HG02610 (cell line): ENCODE measurements around the gene HIPK2.
A peak's percentile ranks its signal among the peaks of the same experiment; 100 is the strongest.

Experiments
- ATAC-seq: cut with Tn5 transposase; IDR thresholded peaks from one replicate; pipeline ENCODE4 v1.9.1; 2021; ENCODE audit warnings: mild to moderate bottlenecking, moderate library complexity; ENCODE audit not compliant: unreplicated experiment

HIPK2 gene

GRCh38 chr7:139718141-139718540, 59.7 kb downstream of the HIPK2 start:
- ATAC-seq: no peak

DNA sequence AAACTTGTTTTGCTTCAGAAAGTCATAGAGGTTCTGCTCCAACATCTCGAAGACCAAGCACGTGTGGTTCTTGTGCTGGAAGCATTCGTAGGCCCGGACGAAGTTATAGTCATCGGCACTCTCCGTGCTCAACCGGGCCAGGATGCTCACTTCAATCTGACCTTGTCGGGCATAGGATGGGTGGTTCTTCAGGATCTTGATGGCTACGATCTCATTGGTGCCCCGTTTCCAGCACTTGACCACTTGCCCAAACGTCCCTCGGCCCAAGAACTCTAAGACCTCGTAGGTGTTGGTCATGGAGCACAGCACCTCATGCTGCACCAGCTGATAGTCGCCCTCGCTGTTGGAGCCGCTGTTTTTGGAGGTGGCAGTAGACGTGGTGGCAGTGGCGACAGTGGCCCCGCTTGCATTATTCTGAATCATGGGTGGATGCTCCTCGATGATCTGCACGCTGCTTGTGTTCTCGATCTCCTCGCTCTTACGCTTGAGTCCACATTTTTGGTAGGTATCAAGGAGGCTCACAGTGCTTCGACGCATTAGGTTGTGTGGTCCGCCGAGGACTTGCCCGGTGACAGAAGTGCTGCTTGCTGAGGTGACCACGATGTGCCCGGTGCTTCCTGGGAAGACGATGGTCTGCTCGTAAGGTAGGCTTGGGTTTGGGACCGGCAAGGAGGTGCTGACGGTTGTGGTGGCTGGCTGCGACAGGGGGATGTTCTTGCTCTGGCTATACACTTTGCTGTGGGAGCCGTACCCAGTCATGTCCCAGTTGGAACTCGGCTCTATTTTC, 61.4 kb downstream of the HIPK2 start:
- ATAC-seq: no peak

GRCh38 chr7:139715194-139715815, 62.5 kb downstream of the HIPK2 start:
- ATAC-seq: no peak

- ATAC-seq: peak; percentile 96
Measured at GRCh38 chr7:139714163-139714901, 63.5 kb downstream of the HIPK2 start.

- no peak for ATAC-seq
Measured at GRCh38 chr7:139713526-139714162, 64.2 kb downstream of the HIPK2 start.

- ATAC-seq: no peak
Measured at GRCh38 chr7:139713061-139713460, 64.7 kb downstream of the HIPK2 start.

DNA sequence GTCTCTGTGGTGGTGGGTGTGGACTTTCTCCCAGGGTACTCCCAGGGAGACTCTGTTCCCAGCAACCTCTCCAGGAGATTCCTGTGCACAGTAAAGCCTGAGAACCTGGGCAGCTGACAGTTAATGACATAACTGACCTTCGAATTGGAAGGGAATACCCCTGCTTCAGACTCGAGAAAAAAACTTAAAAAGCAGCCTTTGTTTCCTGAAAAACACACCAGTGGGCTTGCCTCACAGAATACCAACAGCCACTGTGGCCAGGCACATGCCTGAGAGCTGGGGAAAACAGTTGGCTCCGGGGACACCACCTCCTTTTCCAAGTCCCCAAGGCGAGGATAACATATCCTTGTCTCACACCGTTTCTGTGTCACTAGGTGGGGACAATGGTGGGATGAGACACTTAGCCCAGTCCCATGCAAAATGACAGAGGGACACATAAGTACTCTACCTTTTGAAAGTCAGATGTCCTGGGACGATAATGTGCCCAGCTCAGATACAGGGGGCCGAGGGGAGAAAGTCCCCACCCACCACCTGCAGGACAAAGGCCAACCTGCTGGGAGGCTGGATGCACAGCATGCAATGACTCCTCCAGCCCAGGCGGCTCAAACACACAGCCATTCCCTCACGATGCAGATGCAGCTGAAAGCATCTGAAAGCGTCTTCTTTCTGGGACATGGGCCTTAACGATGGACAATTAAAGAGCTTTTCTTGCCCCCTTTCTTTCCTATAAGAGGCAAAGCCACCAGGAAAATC, 65.6 kb downstream of the HIPK2 start:
- no peak for ATAC-seq

DNA sequence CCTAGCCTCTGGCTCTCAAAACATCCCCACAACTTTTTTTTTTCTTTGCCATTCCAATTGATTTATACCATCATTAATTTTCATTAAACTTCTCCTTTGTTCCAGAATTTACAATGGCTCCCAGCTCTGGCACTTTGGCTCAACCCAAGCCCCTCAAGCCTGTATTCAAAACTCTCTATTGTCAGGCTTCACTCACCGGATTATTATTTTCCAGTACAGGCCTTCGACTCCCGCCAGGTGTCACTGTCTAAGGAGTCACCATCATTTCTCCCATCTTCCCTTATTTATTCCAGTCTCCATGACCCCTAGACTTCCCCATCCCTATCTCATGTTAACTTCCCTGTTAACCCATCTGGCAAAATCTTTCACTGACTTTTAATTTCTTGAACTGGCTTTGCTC, 67.8 kb downstream of the HIPK2 start:
- ATAC-seq: no peak

- no peak for ATAC-seq
Measured at GRCh38 chr7:139709485-139709884, 68.3 kb downstream of the HIPK2 start.

- peak; percentile 81 for ATAC-seq
Measured at GRCh38 chr7:139708541-139708940, 69.3 kb downstream of the HIPK2 start.

DNA sequence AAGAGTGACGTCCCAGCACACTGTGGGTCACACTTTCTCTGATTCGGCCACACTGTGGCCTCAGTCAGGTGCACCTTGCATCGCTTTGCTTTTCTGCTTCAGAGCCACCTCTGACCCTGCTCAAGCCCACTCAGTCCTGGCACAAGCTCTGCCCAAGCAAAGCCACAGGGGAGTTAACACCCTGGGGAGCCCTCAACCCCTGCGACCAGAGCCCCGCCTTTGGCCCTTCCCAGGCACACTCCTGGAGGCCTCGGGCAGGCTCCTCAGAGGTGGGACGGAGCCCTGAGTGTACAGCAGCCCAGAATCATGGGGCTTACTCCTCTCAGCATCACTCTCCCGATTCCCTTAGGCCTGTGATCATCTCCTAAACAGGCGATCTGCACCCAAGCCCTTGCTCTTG, 71.0 kb downstream of the HIPK2 start:
- ATAC-seq: no peak

DNA sequence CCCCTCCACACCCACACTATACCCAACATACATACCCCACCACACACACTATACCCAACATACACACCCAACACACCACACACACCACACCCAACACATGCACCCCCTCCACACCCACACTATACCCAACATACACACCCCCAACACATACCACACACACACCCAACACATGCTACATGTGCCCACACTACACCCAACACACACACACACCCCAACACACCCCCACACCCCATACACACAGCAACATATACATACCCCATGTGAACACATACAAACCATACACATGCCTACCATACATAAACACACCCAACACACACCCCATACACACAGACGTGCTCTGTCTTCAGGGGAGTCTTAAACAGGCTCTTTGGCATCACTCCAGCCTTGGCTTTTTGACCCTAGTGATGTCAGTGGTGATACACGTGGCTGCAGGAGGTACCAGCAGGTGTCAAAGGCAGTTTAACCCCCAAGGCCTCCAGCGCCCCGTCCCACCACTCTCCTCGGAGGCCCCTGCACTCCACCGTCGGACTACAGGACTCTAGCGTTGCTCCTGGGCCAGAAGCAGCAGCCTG, 73.4 kb downstream of the HIPK2 start:
- ATAC-seq: no peak

DNA sequence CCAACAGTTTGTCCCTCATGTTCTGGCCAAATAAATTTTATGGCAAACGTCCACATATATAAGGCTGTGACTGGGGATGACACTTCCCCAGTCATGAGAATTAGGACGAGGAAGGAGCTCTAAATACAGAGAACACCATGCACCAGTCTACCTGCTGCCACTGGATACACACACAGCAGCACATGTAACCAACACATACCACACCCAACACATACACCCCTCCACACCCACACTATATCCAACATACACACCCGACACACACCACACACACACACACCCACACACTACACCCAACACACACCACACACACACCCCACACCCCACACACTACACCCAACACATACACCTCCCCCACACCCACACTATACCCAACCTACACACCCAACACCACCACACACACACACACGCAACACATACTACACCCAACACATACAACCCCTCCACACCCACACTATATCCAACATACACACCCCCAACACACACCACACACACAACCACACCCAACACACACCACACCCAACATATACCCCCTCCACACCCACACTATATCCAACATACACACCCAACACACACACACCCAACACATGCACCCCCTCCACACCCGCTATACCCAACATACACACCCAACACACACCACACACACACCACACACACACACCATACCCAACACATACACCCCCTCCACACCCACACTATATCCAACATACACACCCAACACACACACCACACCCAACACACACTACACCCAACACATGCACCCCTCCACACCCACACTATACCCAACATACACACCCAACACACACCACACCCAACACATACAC, 74.1 kb downstream of the HIPK2 start:
- no peak for ATAC-seq

DNA sequence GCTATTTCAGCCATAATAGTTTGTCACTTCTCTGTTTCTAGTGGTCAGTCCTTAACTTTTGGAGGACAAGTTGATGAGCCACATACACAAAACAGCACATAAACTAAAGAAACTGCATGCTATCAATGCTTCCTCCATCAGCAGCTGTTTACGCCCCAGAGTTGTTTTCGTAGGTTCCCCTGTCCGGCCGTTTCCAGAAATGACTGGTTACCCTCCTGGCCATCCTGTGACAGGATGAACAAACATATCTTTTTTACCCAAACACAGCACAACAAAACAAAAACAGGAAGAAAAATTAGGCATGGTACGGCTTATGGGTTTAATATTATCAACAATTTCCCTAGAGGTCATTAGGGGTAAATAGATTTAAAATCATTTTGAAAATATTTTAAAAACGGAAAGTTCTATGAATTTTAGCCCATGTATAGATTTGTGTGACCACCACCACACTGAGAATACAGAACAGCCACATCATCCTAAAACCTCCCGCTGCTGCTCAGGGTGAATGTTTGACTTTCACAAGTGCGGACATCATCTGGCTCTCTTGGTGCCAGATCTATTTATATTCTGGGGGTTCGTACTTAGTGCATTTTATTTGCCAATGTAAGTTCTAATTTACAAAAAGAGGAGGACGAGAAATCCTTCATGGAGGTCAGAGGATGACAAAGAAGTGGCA, 74.8 kb downstream of the HIPK2 start:
- ATAC-seq: peak; percentile 65

- no peak for ATAC-seq
Measured at GRCh38 chr7:139702313-139702731, 75.5 kb downstream of the HIPK2 start.

GRCh38 chr7:139701908-139702307, 75.9 kb downstream of the HIPK2 start:
- no peak for ATAC-seq

DNA sequence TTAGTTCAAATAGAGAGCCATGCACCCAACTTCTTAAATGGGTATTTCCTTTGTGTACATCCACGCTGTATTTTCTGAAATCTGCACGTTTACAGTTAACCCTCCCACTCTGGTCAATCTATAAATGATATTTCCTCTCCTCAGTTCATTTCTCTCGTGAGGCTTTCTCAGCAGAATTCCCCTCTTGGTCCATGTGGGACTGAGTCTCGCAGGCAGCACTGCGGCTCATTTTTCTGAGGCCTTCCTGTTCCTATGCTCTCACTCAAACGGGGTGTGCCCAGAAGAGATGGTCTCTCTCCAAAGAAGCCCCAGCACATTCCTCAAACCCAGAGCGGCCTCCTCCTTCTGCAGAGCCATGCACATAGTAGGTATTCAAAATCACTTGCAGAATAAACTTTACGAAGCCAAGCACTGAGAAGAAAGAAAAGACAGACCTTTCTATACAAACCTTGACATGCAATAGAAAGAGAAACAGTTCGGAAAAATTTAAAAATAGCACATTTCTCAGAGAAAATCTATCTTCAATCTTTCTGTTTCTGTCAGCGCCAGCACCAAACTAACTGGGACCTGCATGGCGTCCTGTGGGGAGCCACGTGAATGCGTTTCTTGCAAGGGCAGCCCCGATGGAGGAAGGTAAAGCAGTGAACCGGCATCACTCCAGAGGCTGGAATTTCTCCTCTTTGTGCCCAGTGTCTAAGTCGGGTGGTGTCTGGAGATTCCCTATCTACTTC, 77.1 kb downstream of the HIPK2 start:
- no peak for ATAC-seq
